DMS114 treated with DMSO at 0.1 percent for 48 hours (cell line): ENCODE data around the gene TMX1.

ENCODE experiments used
- DNase-seq: peaks from one replicate; lab custom pipeline; 2025; ENCODE audit not compliant: unreplicated experiment; lab: John Stamatoyannopoulos, UW

The TMX1 gene

DNA sequence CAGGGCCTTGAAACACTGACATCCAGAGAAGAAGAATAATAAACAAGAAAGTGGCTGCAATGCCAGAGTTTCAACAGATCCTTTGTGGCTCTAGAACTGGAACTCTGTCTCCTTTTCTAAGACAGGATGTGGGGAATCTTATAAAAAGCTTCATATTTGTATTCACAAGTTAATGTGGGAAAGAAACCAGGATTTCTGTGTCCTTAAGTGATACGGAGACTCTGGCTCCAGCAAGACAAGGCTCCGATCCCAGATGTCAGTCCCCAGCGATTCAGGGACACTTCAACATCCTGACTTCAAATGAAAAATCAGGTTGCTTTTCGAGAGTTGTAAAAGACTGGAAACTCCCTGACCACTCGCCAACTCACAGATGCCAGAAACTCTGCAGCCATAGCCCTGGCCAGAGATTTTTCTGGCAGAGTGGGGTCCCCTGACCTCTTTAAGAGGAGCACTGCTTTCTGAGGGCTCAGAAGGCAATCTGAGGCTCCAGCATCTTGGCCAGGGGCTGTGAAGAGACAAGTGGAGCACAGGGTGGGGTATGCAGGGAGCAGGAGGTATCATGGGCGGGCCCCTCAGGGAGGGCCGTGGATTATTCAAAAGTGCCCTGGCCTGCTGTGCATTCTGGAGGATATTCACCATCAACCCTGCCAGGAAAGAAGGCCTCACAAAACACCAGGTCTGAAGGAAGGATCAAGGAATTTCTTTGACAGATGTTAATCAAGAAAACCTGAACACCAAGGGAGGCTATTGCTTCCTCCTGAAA lies 53.3 kb downstream of the TMX1 start:
- no peak for DNase-seq

DNA sequence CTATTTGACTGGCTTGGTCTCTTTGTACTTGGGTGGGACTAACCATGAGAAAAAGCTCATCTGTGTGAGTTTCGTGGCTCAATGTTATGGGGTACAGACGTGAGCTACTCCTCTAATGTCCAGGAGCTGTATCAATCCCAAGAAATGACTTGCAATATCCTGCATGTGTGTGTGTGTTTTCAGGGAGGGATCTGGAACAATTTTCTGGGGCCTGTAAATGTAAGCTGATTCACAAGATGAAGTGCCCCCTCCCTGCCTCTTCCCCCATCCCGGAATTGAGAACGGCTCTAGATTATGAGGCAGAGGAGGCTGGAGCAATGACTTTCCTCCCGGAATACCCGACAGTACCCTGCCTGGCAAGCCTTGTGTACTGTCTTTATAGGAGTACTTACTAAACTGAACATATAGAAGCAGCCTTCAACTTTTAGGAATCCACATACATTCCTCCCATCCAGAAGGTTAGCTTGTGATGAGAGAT lies 53.9 kb downstream of the TMX1 start:
- no peak for DNase-seq

DNA sequence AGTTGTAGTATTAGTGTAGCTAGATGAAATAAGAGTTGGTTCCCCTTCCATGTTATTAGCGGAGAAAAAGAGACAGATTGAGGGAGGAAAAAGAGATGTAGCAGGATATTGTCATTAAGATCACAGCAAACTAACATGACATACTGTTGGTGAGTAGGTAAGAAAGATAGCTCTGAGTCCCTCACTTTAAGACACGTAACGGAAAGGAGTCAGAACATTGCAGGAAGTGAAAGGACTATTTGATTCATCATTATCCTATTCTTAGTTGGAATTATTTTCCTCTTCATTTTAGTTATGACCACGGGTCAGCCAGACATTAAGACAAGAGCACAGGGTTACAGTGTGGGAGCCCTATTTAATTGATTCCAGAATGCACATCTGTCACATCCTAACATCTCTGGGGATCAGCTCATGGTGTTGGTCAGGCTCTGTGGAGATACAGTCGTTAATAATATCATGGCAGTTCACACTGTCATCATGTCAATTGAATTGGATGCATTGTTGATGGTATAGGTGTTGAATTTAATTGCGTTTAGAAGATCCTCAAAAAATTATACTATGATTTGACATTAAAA lies 55.0 kb downstream of the TMX1 start:
- DNase-seq: no peak

DNA sequence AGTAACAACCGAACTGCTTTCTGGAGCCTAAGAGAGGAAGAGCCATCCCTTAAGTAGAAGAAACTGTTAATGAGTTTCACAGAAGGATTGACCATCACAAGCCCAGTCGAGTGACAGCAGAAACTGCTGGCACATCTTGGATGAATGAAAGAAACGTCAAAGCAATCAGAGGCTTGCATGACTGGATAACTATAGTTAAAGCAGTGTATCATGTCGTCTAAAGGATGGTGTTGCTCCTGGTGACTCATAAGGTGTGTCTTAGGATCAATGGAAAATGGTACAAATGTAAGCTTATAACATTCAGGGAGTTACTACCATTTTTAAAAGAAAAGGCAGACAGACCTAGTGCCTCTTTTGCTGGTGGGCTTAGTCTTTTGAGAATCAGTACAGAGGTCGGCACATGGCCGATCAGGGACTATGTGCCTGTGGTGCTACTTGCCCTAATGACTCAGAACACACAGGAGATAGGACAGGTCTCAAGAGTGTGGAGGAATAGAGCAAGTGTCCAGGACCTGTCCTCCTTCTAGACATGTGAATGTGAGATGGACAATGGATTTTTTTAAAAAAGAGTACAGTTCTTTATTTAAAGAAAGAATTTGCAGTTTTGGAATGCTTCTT lies 55.7 kb downstream of the TMX1 start:
- DNase-seq: no peak

DNA sequence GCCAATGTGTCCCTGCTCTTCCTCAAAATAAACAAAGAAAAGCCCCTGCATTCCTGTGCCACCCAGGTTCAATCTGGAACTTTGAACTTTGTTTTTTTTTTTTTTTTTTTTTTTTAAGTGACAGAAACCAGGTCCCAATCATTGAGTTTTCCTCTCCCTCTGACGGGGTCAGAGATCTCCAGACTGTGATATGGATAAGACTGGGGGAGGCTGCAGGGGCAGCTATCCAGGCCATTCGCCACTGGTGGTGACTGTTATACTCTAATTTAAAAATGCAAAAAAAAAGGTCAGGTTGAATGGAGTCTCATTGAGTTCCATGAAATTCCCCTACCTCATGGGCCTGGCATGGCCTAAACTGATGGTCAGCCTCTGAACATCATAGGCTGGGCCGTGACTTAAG lies 57.0 kb downstream of the TMX1 start:
- DNase-seq: no peak

DNA sequence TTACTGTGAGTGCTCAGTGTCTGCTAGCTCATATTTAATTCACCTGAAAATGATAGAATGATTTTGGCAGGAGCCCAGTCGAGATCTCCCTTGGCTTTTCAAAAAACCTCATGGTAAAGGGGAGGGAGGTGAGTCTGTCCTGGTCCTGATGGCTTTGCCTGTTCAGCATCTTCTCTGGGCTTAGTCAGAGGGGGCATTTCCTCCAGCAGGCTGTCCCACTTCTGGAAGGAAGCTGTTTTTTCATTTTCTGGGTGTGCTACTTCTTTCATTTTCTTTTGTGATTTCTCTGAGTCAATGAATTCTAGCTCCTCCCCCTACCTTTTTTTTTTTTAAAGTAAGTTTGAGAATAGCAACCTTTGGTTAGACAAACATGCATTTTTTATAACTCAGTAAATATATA lies 58.8 kb downstream of the TMX1 start:
- DNase-seq: no peak

DNA sequence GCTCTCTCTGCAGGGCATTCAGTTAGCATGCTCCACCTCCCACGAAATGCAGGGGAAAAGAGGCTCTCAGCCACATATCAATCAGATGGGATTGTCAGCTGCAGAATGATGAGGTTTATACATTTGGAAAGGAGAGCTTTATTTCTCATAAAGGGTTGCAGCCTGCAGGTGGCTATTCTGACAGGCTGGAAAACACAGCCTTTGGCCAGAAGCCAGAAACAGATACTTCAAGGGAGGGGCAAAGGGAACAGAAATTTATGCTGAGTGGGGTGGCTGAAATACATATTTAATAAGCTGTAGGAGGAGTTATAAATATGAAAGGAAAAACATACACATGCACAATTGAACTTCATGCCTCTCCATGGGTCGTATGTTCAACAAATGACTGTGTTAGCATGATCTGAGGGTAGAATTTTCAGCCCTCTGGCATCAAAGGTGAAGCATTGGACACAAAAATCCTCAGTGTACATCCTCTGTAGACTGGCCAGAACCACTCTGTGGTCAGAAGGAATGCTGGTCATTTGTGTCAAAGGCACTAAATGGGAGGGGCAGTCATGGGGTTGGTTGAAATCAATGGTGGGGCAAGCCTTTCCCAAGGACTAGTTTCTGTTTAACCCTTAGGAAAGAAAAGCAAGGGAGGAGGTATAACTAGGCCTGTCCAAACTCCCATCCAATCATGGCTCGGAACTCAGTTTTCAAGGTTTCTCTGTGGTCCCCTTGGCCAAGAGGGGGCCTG lies 62.4 kb downstream of the TMX1 start:
- no peak for DNase-seq

DNA sequence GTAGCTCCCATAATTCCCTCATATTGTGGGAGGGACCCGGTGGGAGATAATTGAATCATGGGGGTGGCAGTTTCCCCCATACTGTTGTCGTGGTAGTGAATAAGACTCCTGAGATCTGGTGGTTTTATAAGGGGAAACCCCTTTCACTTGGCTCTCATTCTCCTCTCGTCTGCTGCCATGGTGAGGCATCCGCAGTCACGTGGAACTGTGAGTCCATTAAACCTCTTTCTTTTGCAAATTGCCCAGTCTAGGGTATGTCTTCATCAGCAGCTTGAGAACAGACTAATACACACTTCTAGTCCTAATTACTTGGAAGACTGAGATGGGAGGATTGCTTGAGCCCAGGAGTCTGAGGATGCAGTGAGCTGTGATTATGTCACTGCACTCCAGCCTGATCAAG lies 64.4 kb downstream of the TMX1 start:
- no peak for DNase-seq

DNA sequence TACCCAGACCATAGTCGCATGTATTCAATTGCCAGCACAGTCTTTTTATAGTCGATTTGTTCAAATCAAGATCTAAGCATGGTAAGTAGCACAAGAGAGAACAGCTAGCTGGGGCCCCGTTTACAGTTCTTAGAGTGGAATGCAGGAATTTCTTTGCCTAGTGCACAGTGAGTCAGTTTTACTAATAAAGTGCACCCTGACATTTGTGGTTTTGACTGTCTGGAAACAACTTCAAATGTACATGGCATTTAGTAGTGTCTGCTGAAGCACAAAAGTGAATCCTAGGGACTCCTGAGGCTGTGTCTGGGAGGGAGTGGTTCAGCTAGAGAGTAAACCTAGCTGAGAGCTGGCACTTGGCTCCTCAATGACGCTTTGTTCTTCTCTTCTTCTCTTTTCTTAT lies 64.9 kb downstream of the TMX1 start:
- DNase-seq: no peak

DNA sequence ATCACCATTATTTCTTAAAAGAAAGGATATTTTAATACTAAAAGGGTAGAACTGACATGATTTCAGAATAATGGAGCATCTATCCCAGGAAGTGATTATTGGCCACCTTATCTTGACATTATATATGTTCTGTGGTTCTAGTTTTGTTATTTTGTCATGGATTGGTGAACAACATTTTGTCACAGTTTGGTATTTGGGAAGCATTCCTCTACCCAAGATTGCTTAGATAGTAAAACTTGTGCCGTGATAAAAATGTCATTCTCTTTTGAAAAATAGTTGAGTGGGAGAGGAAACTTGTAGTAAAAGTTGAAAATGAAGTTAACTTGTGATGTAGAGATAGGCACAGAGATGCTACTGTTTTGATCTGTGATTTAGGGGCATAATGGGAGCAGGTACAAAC lies 65.7 kb downstream of the TMX1 start:
- DNase-seq: no peak
